Mesenchymal stem cell (in vitro differentiated cells and primary cell): ENCODE measurements around the gene CARD10.
A peak's percentile ranks its signal among the peaks of the same experiment; 100 is the strongest.

Source experiments
- DNase-seq: peaks from one replicate; pipeline ENCODE4 v3.0.0-alpha.2; 2013
- H2AFZ ChIP-seq: one replicate; pipeline ENCODE4 v1.6.1; 2013; ENCODE audit warnings: low read depth, mild to moderate bottlenecking, control low read depth, inconsistent platforms, low read length, moderate library complexity
- H2AK5ac ChIP-seq: 2 replicates; pipeline ENCODE4 v1.6.1; 2013; ENCODE audit warnings: low read length, moderate library complexity, mild to moderate bottlenecking, inconsistent platforms; ENCODE audit not compliant: severe bottlenecking
- H2BK120ac ChIP-seq: one replicate; pipeline ENCODE4 v1.6.1; 2013; ENCODE audit warnings: low read depth, mild to moderate bottlenecking, inconsistent platforms, low read length, moderate library complexity
- H2BK12ac ChIP-seq, 2 experiments: one replicate each; pipeline ENCODE4 v1.6.1; 2013; ENCODE audit warnings: inconsistent platforms in 2 of 2, low read length in 2 of 2, mild to moderate bottlenecking in 2 of 2, moderate library complexity in 2 of 2, control low read depth in 1 of 2
- H2BK15ac ChIP-seq: one replicate; pipeline ENCODE4 v1.6.1; 2013; ENCODE audit warnings: mild to moderate bottlenecking, low read depth, inconsistent platforms; ENCODE audit not compliant: poor library complexity, severe bottlenecking
- H2BK5ac ChIP-seq: 2 replicates; pipeline ENCODE4 v1.6.1; 2013; ENCODE audit warnings: low read depth, mild to moderate bottlenecking, low read length, control low read depth, inconsistent platforms; ENCODE audit not compliant: poor library complexity, severe bottlenecking
- H3K14ac ChIP-seq, 2 experiments: one replicate each; pipeline ENCODE4 v1.6.1; 2013; ENCODE audit warnings: inconsistent platforms in 2 of 2, low read length in 2 of 2, control low read depth in 1 of 2, mild to moderate bottlenecking in 1 of 2, moderate library complexity in 1 of 2
- H3K18ac ChIP-seq, 2 experiments: one replicate each; pipeline ENCODE4 v1.6.1; 2013; ENCODE audit warnings: inconsistent platforms in 2 of 2, low read length in 2 of 2, control low read depth in 1 of 2, low read depth in 1 of 2, mild to moderate bottlenecking in 1 of 2
- H3K23ac ChIP-seq, 2 experiments: one replicate each; pipeline ENCODE4 v1.6.1; 2013; ENCODE audit warnings: inconsistent platforms in 2 of 2, low read length in 2 of 2, mild to moderate bottlenecking in 2 of 2, moderate library complexity in 2 of 2, control low read depth in 1 of 2
- H3K27ac ChIP-seq: 2 replicates; pipeline ENCODE4 v1.5.1; 2013; ENCODE audit warnings: mild to moderate bottlenecking, moderate library complexity, low read length, control low read depth, inconsistent platforms; ENCODE audit not compliant: poor library complexity, severe bottlenecking
- H3K27me3 ChIP-seq, 2 experiments: 2 replicates each; pipeline versions ENCODE4 v1.6.1 to v1.7.0; 2013; ENCODE audit warnings: low read length in 2 of 2, mild to moderate bottlenecking in 2 of 2, moderate library complexity in 2 of 2, control low read depth in 1 of 2, inconsistent platforms in 1 of 2; ENCODE audit not compliant: control insufficient read depth in 1 of 2, insufficient read depth in 1 of 2
- H3K36me3 ChIP-seq, 2 experiments: 2 replicates each; pipeline versions ENCODE4 v1.6.1 to v1.7.0; 2013; ENCODE audit warnings: low read length in 2 of 2, control low read depth in 1 of 2, inconsistent platforms in 1 of 2, low read depth in 1 of 2, mild to moderate bottlenecking in 1 of 2; ENCODE audit not compliant: insufficient read depth in 2 of 2, control insufficient read depth in 1 of 2
- H3K4ac ChIP-seq, 2 experiments: one replicate each; pipeline ENCODE4 v1.6.1; 2013; ENCODE audit warnings: inconsistent platforms in 2 of 2, low read length in 2 of 2, mild to moderate bottlenecking in 2 of 2, moderate library complexity in 2 of 2, control low read depth in 1 of 2, low read depth in 1 of 2
- H3K4me1 ChIP-seq: 2 replicates; pipeline ENCODE4 v1.6.1; 2013; ENCODE audit warnings: low read depth, low read length, control low read depth; ENCODE audit not compliant: control insufficient read depth, insufficient read depth
- H3K4me2 ChIP-seq: 2 replicates; pipeline ENCODE4 v1.6.1; 2013; ENCODE audit warnings: low read length, mild to moderate bottlenecking, inconsistent platforms; ENCODE audit not compliant: poor library complexity, severe bottlenecking
- H3K4me3 ChIP-seq, 2 experiments: 2 replicates each; pipeline versions ENCODE4 v1.5.1 to v1.7.0; 2013; ENCODE audit warnings: low read length in 2 of 2, mild to moderate bottlenecking in 2 of 2, control low read depth in 1 of 2, low read depth in 1 of 2; ENCODE audit not compliant: insufficient read depth in 1 of 2
- H3K79me1 ChIP-seq: replicated peaks from 2 replicates; pipeline ENCODE4 v1.6.1; 2013; ENCODE audit warnings: mild to moderate bottlenecking, control low read depth, low read length, inconsistent platforms; ENCODE audit not compliant: poor library complexity, severe bottlenecking
- H3K9ac ChIP-seq: 2 replicates; pipeline ENCODE4 v1.7.0; 2013; ENCODE audit warnings: mild to moderate bottlenecking, low read length, moderate library complexity
- H3K9me3 ChIP-seq: 2 replicates; pipeline ENCODE4 v1.7.0; 2013; ENCODE audit warnings: mild to moderate bottlenecking, low read length; ENCODE audit not compliant: control insufficient read depth
- H4K8ac ChIP-seq: one replicate; pipeline ENCODE4 v1.6.1; 2013; ENCODE audit warnings: inconsistent platforms, mild to moderate bottlenecking, low read length, moderate library complexity
- H4K91ac ChIP-seq: one replicate; pipeline ENCODE4 v1.6.1; 2013; ENCODE audit warnings: mild to moderate bottlenecking, low read length, inconsistent platforms
- WGBS: methylation state at CpG from one replicate; pipeline ENCODE4 v1.1.7; 2013; ENCODE audit warnings: mixed read lengths; 5-methylcytosine and 5-hydroxymethylcytosine counted together

CARD10 gene

DNA sequence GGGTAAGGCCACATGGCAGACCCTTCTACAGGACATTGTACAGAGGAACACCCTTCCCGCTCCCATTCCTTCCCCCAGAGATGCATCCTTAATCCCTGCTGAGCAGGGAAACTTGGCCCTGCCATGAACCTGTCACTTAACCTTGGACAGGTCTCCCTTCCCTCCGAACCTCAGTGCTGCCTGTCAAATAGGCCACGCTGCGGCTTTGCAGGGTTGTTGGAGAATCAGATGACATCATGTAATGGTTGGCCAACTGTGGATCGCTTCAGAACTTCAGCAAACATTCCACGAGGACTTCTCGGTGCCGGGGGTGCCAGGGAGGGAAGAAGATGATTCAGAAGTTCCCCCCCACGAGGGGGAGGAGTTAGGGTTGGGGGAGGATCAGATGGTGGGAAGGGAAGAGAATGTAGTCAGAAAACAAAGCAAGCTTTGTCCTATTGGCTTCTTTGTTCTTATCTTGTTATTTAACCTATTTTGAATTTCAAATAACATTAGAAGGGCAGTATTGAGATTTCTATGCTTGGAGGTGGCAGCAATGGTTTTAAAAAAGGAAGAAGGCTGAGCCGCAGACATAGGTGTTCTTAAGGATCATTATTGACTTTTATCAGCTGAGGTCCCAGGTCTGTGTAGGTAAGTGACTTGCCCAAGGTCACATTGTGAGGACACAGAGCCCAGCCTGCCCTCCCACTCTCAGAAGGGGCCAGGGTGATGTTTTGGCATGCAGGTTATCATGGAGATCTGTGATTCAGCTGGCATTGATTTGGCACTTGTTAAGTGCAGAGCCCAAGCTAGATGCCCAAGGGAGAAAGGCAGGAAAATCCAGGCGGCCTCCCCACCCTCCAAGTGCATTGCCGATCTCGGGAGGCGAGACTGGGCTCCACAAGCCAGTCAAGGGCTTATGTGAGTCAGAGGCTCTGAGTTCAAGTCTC is 44.2 kb upstream of the CARD10 start:
- 32% methylated on average over 14 of the region's 14 CpGs for whole genome bisulfite sequencing
- H3K27me3 ChIP-seq, result no peaks in the 10 kb centered on the region
- no peak overlapping the region for H2AFZ ChIP-seq

DNA sequence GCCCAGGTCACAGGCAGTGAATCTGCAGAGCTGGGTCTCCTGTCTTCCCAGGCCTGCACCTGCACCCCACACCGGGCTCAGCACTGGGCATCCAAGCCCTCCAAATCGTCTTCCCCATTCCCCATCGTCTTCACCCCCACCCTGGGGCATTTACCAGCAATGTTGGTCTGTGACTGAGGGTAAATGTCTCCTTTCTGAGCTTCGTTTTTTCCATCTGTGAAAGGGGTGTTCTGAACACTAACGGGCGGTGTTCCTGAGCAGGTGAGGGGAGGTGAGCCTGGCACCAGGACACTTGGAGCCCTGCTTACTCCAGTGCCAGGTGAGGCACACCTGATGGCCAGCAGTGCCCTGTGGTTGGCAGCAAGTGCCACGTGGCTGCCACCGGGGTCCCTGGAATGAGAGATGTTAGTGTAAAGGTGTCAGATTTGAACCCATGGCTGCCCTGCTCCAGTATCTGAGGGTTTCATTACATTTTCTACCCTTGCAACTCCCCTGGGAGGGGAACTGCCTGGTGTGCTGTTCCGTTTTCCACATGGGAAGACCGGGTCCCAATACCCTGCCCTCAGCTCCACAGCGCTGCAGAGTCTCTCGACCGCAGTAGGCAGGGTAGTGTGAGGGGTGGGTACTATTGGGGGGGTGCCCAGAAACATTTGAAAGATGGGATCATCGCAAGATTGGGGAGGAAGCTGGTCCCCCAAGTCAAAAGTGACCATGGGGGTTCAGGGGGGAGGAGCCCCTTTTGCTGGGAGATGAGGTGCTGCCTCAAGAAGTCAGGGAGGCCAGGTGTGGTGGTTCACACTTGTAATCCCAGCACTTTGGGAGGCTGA is 43.0 kb upstream of the CARD10 start:
- Histone ChIP-seq H3K14ac (peak overlapping the region in 1 of 2 experiments; percentile 87), H3K23ac (peak overlapping the region in 1 of 2 experiments; percentile 46), H2BK120ac (no peak overlapping the region), H3K9ac (peak overlapping the region; percentile 96), H2BK15ac (no peak overlapping the region), H3K4me1 (peaks cover 57% of the 10 kb centered on the region), H2BK5ac (peak overlapping the region; percentile 15), H3K18ac (peak overlapping the region in 1 of 2 experiments; percentile 76), H4K91ac (peak overlapping the region; percentile 96), H3K27me3 (no peaks in the 10 kb centered on the region), H2AFZ (no peak overlapping the region), H2AK5ac (peak overlapping the region; percentile 98), H3K4me2 (peak overlapping the region; percentile 86), H3K27ac (peak overlapping the region; percentile 86), H3K9me3 (no peaks in the 10 kb centered on the region), H3K4ac (peak overlapping the region; percentile 65 to 70), H4K8ac (peak overlapping the region; percentile 3), H3K36me3 (peaks cover 21 to 32% of the 10 kb centered on the region in 2 experiments), H3K79me1 (peaks cover 4% of the 10 kb centered on the region), H3K4me3 (peak overlapping the region; percentile 71 to 96), H2BK12ac (peak overlapping the region; percentile 61 to 75)
- no peak for DNase-seq
- 83% methylated on average over 9 of the region's 14 CpGs for WGBS

More for the DNA sequence above, 44.2 kb upstream of the CARD10 start:
- Histone ChIP-seq H4K8ac (no peak overlapping the region), H3K9me3 (no peaks in the 10 kb centered on the region), H3K4me1 (peaks cover 61% of the 10 kb centered on the region), H2AK5ac (peak overlapping the region; percentile 97), H3K27ac (peak overlapping the region; percentile 96), H3K23ac (peak overlapping the region in 1 of 2 experiments; percentile 23), H3K4ac (peak overlapping the region in 1 of 2 experiments; percentile 49), H3K18ac (peak overlapping the region; percentile 37 to 64), H3K9ac (peak overlapping the region; percentile 96), H2BK15ac (no peak overlapping the region), H2BK12ac (peak overlapping the region; percentile 64 to 76), H4K91ac (no peak overlapping the region), H3K4me2 (peak overlapping the region; percentile 86), H3K14ac (peak overlapping the region in 1 of 2 experiments; percentile 63), H3K79me1 (peaks cover 5% of the 10 kb centered on the region), H2BK120ac (no peak overlapping the region), H2BK5ac (peak overlapping the region; percentile 77), H3K4me3 (peak overlapping the region in 1 of 2 experiments; percentile 62), H3K36me3 (peaks cover 29 to 44% of the 10 kb centered on the region in 2 experiments)
- DNase-seq, result peak; percentile 96

- under 1% methylated on average over 52 of the region's 56 CpGs for whole genome bisulfite sequencing
- Histone ChIP-seq H3K4me1 (peaks cover 57% of the 10 kb centered on the region), H2AFZ (no peak overlapping the region), H3K18ac (peak overlapping the region; percentile 55 to 96), H2BK15ac (peak overlapping the region; percentile 12), H3K4me3 (peak overlapping the region; percentile 71 to 96), H4K8ac (peak overlapping the region; percentile 10), H3K14ac (peak overlapping the region in 1 of 2 experiments; percentile 97), H3K4me2 (peak overlapping the region; percentile 86), H3K79me1 (peaks cover 4% of the 10 kb centered on the region), H3K4ac (peak overlapping the region; percentile 76 to 94), H3K9me3 (no peaks in the 10 kb centered on the region), H2BK120ac (peak overlapping the region; percentile 100), H2BK5ac (peak overlapping the region; percentile 100), H2AK5ac (peak overlapping the region; percentile 98), H4K91ac (peak overlapping the region; percentile 98), H3K27ac (peak overlapping the region; percentile 97), H3K9ac (peak overlapping the region; percentile 96), H3K36me3 (peaks cover 13 to 24% of the 10 kb centered on the region in 2 experiments), H2BK12ac (peak overlapping the region; percentile 61 to 83), H3K23ac (peak overlapping the region; percentile 1 to 91), H3K27me3 (no peaks in the 10 kb centered on the region)
- DNase-seq, result peak; percentile 88
Observed at GRCh38 chr22:37561212-37562048, 42.2 kb upstream of the CARD10 start.
